ENCODE measurements around the gene TCP11L2. TPM values are rescaled to one million over a fixed set of nuclear protein-coding genes. Genes with fewer than 3 reads are reported as not detected.

Gene TCP11L2
- total and polyA plus RNA-seq, 2 of the 13 experiments (the other 11 are each of a cell fraction or from before 2014, with no cell fraction given) = 4.6 to 24.1 TPM

GRCh38 chr12:106362971-106363370, 60.4 kb downstream of the TCP11L2 start:
- no peak for ATAC-seq
- WGBS (ENCODE audit: low lambda C conversion rate) = 93% methylated on average over 4 of the region's 4 CpGs
- Histone ChIP-seq H3K9ac (ENCODE audit: insufficient read depth, low read depth, low read length) (no peak overlapping the region), H3K27me3 (ENCODE audit: control insufficient read depth in 1 of 2, insufficient read depth in 2 of 2, low read length in 2 of 2) (no peaks in the 10 kb centered on the region; a peak in 1 of 5 replicates), H3K36me3 (replicated peaks in 1 of 2; ENCODE audit: control insufficient read depth in 1 of 2, insufficient read depth in 2 of 2, low read length in 2 of 2) (peaks cover 1 to 23% of the 10 kb centered on the region in 2 experiments; a peak in 3 of 5 replicates), H3K4me1 (ENCODE audit: insufficient read depth, low read length) (peaks cover 32% of the 10 kb centered on the region), H3K4me3 (replicated peaks in 1 of 3; ENCODE audit: insufficient read depth in 1 of 3, low read depth in 2 of 3, low read length in 3 of 3) (no peak overlapping the region), H3K4me2 (ENCODE audit: low read depth, low read length) (no peak overlapping the region), H3K27ac (ENCODE audit: extremely low read length, insufficient read depth, low read length) (no peak overlapping the region), H2AFZ (ENCODE audit: low read length) (no peak overlapping the region), H3K79me2 (ENCODE audit: insufficient read depth, low read length) (peaks cover 23% of the 10 kb centered on the region), H4K20me1 (ENCODE audit: insufficient read depth, low read length) (no peaks in the 10 kb centered on the region), H3K9me3 (ENCODE audit: low read length) (no peaks in the 10 kb centered on the region)
- in situ Hi-C loops (cut with HindIII; ENCODE audit: extremely low pct_ligation_motif_present, low pct_unique_long_range_greater_than_20kb) (no loop called here), intact Hi-C loops (cut with micrococcal nuclease; ENCODE audit: unreplicated experiment) (no loop called here)
- POLR2A ChIA-PET = interaction anchor here (1.5 kb wide), 1 partner anchor 17 kb away, joined by 3 read pairs; no protein-coding TSS in a partner anchor
- BruUV-seq (replicated peaks) = no TSS peak
- CTCF ChIA-PET (ENCODE audit: low intra/inter-chr PET ratio, low total read pairs) = no interaction called here
- no peak for DNase-seq (ENCODE audit: low spot score)
- FAIRE-seq = no peak
- no peak for TF ChIP-seq ZNF205 (CRISPR knock-in tag; IDR thresholded peaks at IDR 0.05)
- TF ChIP-seq BATF2 (CRISPR knock-in tag; IDR thresholded peaks at IDR 0.05) = no peak
- TF ChIP-seq ZFYVE20 (CRISPR knock-in tag; IDR thresholded peaks at IDR 0.05; ENCODE audit: borderline replicate concordance, low read depth) = no peak
- TF ChIP-seq ARID5B (CRISPR knock-in tag; IDR thresholded peaks at IDR 0.05) = no peak
- TF ChIP-seq SKIL (CRISPR knock-in tag; IDR thresholded peaks at IDR 0.05; ENCODE audit: borderline replicate concordance) = no peak
- TF ChIP-seq ZNF550 (CRISPR knock-in tag; IDR thresholded peaks at IDR 0.05; ENCODE audit: borderline replicate concordance) = no peak
- TF ChIP-seq ZBTB7B (CRISPR knock-in tag; IDR thresholded peaks at IDR 0.05) = no peak
- no peak for TF ChIP-seq KMT2B (CRISPR knock-in tag; IDR thresholded peaks at IDR 0.05)
- TF ChIP-seq NR2F2 (IDR thresholded peaks at IDR 0.05; ENCODE audit: borderline replicate concordance, low read depth) = no peak
- no peak for TF ChIP-seq CCAR2 (optimal IDR thresholded peaks at IDR 0.05; ENCODE audit: low read depth, low read length)
- TF ChIP-seq MATR3 (CRISPR knock-in tag; IDR thresholded peaks at IDR 0.05) = no peak
- TF ChIP-seq ATF4 (CRISPR knock-in tag; IDR thresholded peaks at IDR 0.05) = no peak
- no peak for TF ChIP-seq MED13 (CRISPR knock-in tag; IDR thresholded peaks at IDR 0.05)
- no peak for TF ChIP-seq ETV6 (CRISPR knock-in tag; conservative IDR thresholded peaks at IDR 0.05)
- no peak for TF ChIP-seq TFDP1 (CRISPR knock-in tag; IDR thresholded peaks at IDR 0.05; ENCODE audit: borderline replicate concordance)
- TF ChIP-seq RAD51 (IDR thresholded peaks at IDR 0.05; ENCODE audit: borderline replicate concordance) = no peak
- TF ChIP-seq MYNN (CRISPR knock-in tag; IDR thresholded peaks at IDR 0.05; ENCODE audit: low read depth) = no peak
